H1 (cell line): Measurements from ENCODE around the gene NF1. TPM values are rescaled to one million over a fixed set of nuclear protein-coding genes. Genes with fewer than 3 reads are reported as not detected.

Experiments used
- CTCF ChIA-PET: fragments of 300-600 bp; sonication (Branson Sonifier 250); formaldehyde crosslinking; loops from one replicate; lab custom pipeline; 2021; ENCODE audit not compliant: partially characterized antibody; lab: Charles Lee
- POLR2A ChIA-PET: fragments of 300-600 bp; sonication (Branson Sonifier 250); formaldehyde crosslinking; loops from one replicate; lab custom pipeline; 2021; ENCODE audit warnings: inconsistent platforms; ENCODE audit not compliant: partially characterized antibody; lab: Charles Lee
- DNase-seq, 2 experiments: peaks; one replicate each; pipeline versions ENCODE4 v3.0.0 to v3.0.0-alpha.2; 2010 to 2022; ENCODE audit warnings: low spot score in 2 of 2, low read depth in 1 of 2, mixed read lengths in 1 of 2
- FAIRE-seq: peaks from 2 replicates; lab custom pipeline; 2011; peaks lifted over from hg19 to GRCh38; lab: Jason Lieb, UNC
- H2AFZ ChIP-seq: 2 replicates; pipeline ENCODE4 v1.8.1; 2012; ENCODE audit warnings: low read length, inconsistent platforms
- H2AK5ac ChIP-seq: 2 replicates; pipeline ENCODE4 v1.6.1; 2013; ENCODE audit warnings: low read depth, low read length
- H2BK120ac ChIP-seq: replicated peaks from 2 replicates; pipeline ENCODE3; 2013; ENCODE audit warnings: low read depth, low read length, inconsistent platforms
- H2BK12ac ChIP-seq: 2 replicates; pipeline ENCODE4 v1.6.1; 2013; ENCODE audit warnings: low read depth, low read length
- H2BK15ac ChIP-seq: 2 replicates; pipeline ENCODE4 v1.6.1; 2013; ENCODE audit warnings: low read length
- H2BK20ac ChIP-seq: 2 replicates; pipeline ENCODE4 v1.6.1; 2013; ENCODE audit warnings: low read length
- H2BK5ac ChIP-seq: 2 replicates; pipeline ENCODE4 v1.6.1; 2013; ENCODE audit warnings: low read depth, low read length
- H3K14ac ChIP-seq: 2 replicates; pipeline ENCODE4 v1.6.1; 2013; ENCODE audit warnings: inconsistent platforms; ENCODE audit not compliant: insufficient read length
- H3K18ac ChIP-seq: 2 replicates; pipeline ENCODE4 v1.6.1; 2013; ENCODE audit warnings: low read length; ENCODE audit errors: extremely low read depth
- H3K23ac ChIP-seq: 2 replicates; pipeline ENCODE4 v1.6.1; 2013; ENCODE audit warnings: inconsistent platforms; ENCODE audit not compliant: insufficient read length
- H3K23me2 ChIP-seq: 2 replicates; pipeline ENCODE4 v1.6.1; 2013; ENCODE audit warnings: low read depth, low read length
- H3K27ac ChIP-seq: 2 replicates; pipeline ENCODE4 v1.6.1; 2011; ENCODE audit warnings: low read depth, low read length, inconsistent platforms
- H3K27me3 ChIP-seq, 4 experiments: replicated peaks in 1 of 4; 1 replicate in 1 of 4; 2 replicates in 3 of 4; pipeline versions ENCODE4 v1.6.1 to v1.8.1; 2011 to 2013; ENCODE audit warnings: low read length in 3 of 4, mild to moderate bottlenecking in 3 of 4, inconsistent platforms in 2 of 4, mixed read lengths in 2 of 4, moderate library complexity in 1 of 4; ENCODE audit not compliant: control insufficient read depth in 3 of 4, insufficient read depth in 3 of 4; ENCODE audit errors: extremely low read depth in 1 of 4
- H3K36me3 ChIP-seq, 4 experiments: 2 replicates each; pipeline versions ENCODE4 v1.6.1 to v1.8.1; 2011 to 2013; ENCODE audit warnings: mild to moderate bottlenecking in 4 of 4, low read length in 3 of 4, moderate library complexity in 2 of 4, control low read depth in 1 of 4, inconsistent platforms in 1 of 4; ENCODE audit not compliant: insufficient read depth in 4 of 4, control insufficient read depth in 2 of 4
- H3K4ac ChIP-seq: replicated peaks from 2 replicates; pipeline ENCODE3; 2013; ENCODE audit warnings: low read length, low read depth, mixed read lengths, inconsistent platforms; ENCODE audit not compliant: insufficient read length
- H3K4me1 ChIP-seq, 4 experiments: replicated peaks in 1 of 4; 1 replicate in 1 of 4; 2 replicates in 3 of 4; pipeline versions ENCODE4 v1.6.1 to v1.8.1; 2011 to 2013; ENCODE audit warnings: low read length in 3 of 4, inconsistent platforms in 2 of 4, mixed read lengths in 1 of 4; ENCODE audit not compliant: insufficient read depth in 4 of 4, control insufficient read depth in 3 of 4
- H3K4me2 ChIP-seq, 2 experiments: 2 replicates each; pipeline versions ENCODE4 v1.6.1 to v1.8.1; 2011 to 2013; ENCODE audit warnings: low read depth in 2 of 2, low read length in 2 of 2, control low read depth in 1 of 2, inconsistent platforms in 1 of 2, mild to moderate bottlenecking in 1 of 2; ENCODE audit not compliant: insufficient read depth in 1 of 2
- H3K4me3 ChIP-seq, 4 experiments: fragments of 200-600, 300-600 bp in 1 of 4; sonication (generic), shearing (Covaris generic), sonication (Bioruptor Twin) in 1 of 4; 2 replicates each; pipeline versions ENCODE4 v1.5.1 to v1.8.1; 2011 to 2016; ENCODE audit warnings: low read length in 4 of 4, low read depth in 3 of 4, control low read depth in 2 of 4, inconsistent platforms in 2 of 4, mild to moderate bottlenecking in 2 of 4, mixed read lengths in 1 of 4, moderate library complexity in 1 of 4; ENCODE audit not compliant: insufficient read depth in 2 of 4; ENCODE audit errors: extremely low read depth in 1 of 4
- H3K56ac ChIP-seq: replicated peaks from 2 replicates; pipeline ENCODE3; 2013; ENCODE audit warnings: low read depth, mild to moderate bottlenecking, mixed read lengths, low read length, inconsistent platforms; ENCODE audit not compliant: insufficient read length
- H3K79me1 ChIP-seq: 2 replicates; pipeline ENCODE4 v1.6.1; 2013; ENCODE audit warnings: low read depth, low read length, control low read depth
- H3K79me2 ChIP-seq, 2 experiments: 2 replicates each; pipeline versions ENCODE4 v1.6.1 to v1.8.1; 2012 to 2013; ENCODE audit warnings: low read length in 2 of 2, mild to moderate bottlenecking in 2 of 2, inconsistent platforms in 1 of 2; ENCODE audit not compliant: insufficient read depth in 2 of 2, control insufficient read depth in 1 of 2
- H3K9ac ChIP-seq, 4 experiments: replicated peaks in 1 of 4; 1 replicate in 1 of 4; 2 replicates in 3 of 4; pipeline versions ENCODE4 v1.6.1 to v1.8.1; 2011 to 2013; ENCODE audit warnings: low read depth in 3 of 4, low read length in 3 of 4, control low read depth in 2 of 4, mild to moderate bottlenecking in 2 of 4, moderate library complexity in 2 of 4, inconsistent platforms in 1 of 4; ENCODE audit errors: extremely low read depth in 1 of 4
- H3K9me3 ChIP-seq, 2 experiments: 2 replicates each; pipeline versions ENCODE4 v1.6.1 to v1.8.1; 2012 to 2013; ENCODE audit warnings: mild to moderate bottlenecking in 2 of 2, moderate library complexity in 2 of 2, control low read depth in 1 of 2, inconsistent platforms in 1 of 2, low read depth in 1 of 2, low read length in 1 of 2, mixed read lengths in 1 of 2; ENCODE audit not compliant: insufficient read depth in 2 of 2
- H4K20me1 ChIP-seq, 2 experiments: replicated peaks in 1 of 2; 2 replicates each; pipeline versions ENCODE3 to v1.8.1; 2011 to 2013; ENCODE audit warnings: inconsistent platforms in 2 of 2, low read length in 2 of 2, mild to moderate bottlenecking in 1 of 2; ENCODE audit not compliant: insufficient read depth in 2 of 2, control insufficient read depth in 1 of 2
- H4K5ac ChIP-seq: 2 replicates; pipeline ENCODE4 v1.6.1; 2013; ENCODE audit warnings: low read length, low read depth, mixed read lengths, inconsistent platforms; ENCODE audit not compliant: insufficient read length
- H4K8ac ChIP-seq: 2 replicates; pipeline ENCODE4 v1.8.0; 2013; ENCODE audit warnings: mild to moderate bottlenecking, moderate library complexity, low read length, inconsistent platforms; ENCODE audit not compliant: insufficient read depth; ENCODE audit errors: extremely low read depth
- H4K91ac ChIP-seq: replicated peaks from 2 replicates; pipeline ENCODE3; 2013; ENCODE audit warnings: low read length, mixed read lengths, inconsistent platforms; ENCODE audit not compliant: insufficient read length
- CHD2 ChIP-seq: IDR thresholded peaks from 2 replicates; pipeline ENCODE4 v1.6.1; 2012; ENCODE audit warnings: low read length, improper control_type of control experiment
- NRF1 ChIP-seq: IDR thresholded peaks from 2 replicates; pipeline ENCODE4 v1.6.1; 2011; ENCODE audit warnings: mild to moderate bottlenecking, low read depth, low read length, improper control_type of control experiment
- POU5F1 ChIP-seq: IDR thresholded peaks from 2 replicates; pipeline ENCODE4 v1.6.1; 2011; ENCODE audit warnings: low read depth, mild to moderate bottlenecking, low read length, moderate library complexity
- WGBS, 2 experiments: shearing (Covaris generic) in 1 of 2; methylation state at CpG; one replicate each; pipeline versions ENCODE4 v1.1.6 to v1.1.7; 2013 to 2015; ENCODE audit warnings: low lambda C conversion rate in 2 of 2, mixed read lengths in 2 of 2, inconsistent platforms in 1 of 2, low coverage in 1 of 2, missing lambda C conversion rate in 1 of 2; ENCODE audit not compliant: insufficient replicate concordance in 2 of 2, insufficient coverage in 1 of 2, insufficient read length in 1 of 2; ENCODE audit errors: extremely low coverage in 1 of 2, missing lambda C conversion rate in 1 of 2; 5-methylcytosine and 5-hydroxymethylcytosine counted together
- polyA plus RNA-seq, 7 experiments: library from polyadenylated mRNA; depleted of rRNA in 3 of 7; stranded (reverse) in 5 of 7; unstranded in 2 of 7; fragments of >200 nt in 5 of 7; fragments of 200-250 nt in 2 of 7; gene quantifications; 1 replicate in 5 of 7; 2 replicates in 1 of 7; 4 replicates in 1 of 7; pipeline versions ENCODE4 v1.2.1 to v1.2.3, GENCODE V29; 2011 to 2013; ENCODE audit warnings: missing spikeins in 2 of 7, mixed read lengths in 2 of 7
- total RNA-seq: library from RNA; stranded (reverse); fragmentation: NEBNext Ultra II Directional; extraction: Animal tissue kit (Norgen Biotek cat#: 25700); gene quantifications from 2 replicates; pipeline ENCODE4 v1.2.1, GENCODE V29; 2021

NF1 gene
- total and polyA plus RNA-seq, 2 of the 8 experiments (the other 6 are each of a cell fraction or from before 2014, with no cell fraction given), result 19.3 to 29.6 TPM

DNA sequence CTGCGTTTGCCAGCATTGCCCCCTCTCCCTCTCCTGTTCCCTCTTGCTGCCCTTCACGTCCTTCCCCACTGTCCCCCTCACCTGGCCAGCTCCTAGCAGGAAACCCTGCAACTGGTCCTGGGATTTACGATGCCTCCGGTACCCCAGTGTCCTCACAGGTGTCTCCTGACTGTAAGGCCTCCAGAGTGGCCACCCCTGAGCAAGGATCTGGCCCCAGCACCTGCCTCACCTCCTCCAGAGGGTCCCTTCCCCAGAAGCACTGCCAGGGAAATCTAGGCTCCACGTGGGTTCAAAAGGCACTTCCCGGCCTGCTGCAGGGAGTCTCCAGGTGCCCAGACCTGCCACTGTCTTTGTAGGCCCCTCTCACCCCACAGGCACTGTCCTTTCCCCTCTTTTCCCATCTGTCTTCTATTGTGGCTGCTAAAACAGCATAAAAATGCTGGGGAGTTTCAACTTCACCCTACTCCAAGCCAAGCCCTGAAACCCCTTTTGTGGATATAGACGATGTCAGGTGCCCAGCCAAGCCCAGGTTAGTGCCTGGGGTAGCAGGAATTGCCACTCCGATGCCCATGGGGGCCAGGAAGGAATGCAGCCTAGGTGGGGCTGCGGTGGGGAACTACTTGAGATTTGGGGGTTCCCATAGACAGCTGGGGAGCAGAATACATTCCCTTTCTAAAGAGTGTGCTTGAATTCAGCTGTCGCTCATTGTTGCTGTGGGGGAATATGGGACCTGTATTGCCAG, 322.4 kb downstream of the NF1 start:
- Histone ChIP-seq H4K91ac (no peak overlapping the region), H3K79me2 (no peaks in the 10 kb centered on the region), H3K36me3 (no peaks in the 10 kb centered on the region), H2BK20ac (0 out of 2 replicates have a peak overlapping the region, but pooled peaks have one; percentile 15), H2BK5ac (peak overlapping the region; percentile 44; the same call in 1 of the 2 replicates), H3K4ac (no peak overlapping the region), H3K4me3 (no peak overlapping the region)
- CTCF ChIA-PET, result interaction anchor here (0.6 to 2.5 kb wide), 4 partner anchors 12 to 1145 kb away, joined by 3 to 8 read pairs (median 4); no protein-coding TSS in a partner anchor
- POLR2A ChIA-PET, result interaction anchor here (1.1 to 1.3 kb wide), 2 partner anchors 8 to 17 kb away, joined by 3 to 4 read pairs; no protein-coding TSS in a partner anchor
- TF ChIP-seq POU5F1 (no peak), CHD2 (no peak), NRF1 (no peak)
- TF ChIP-seq, all 59 proteins: peak for 0
- Histone ChIP-seq H3K56ac (no peak overlapping the region), H2AK5ac (no peak overlapping the region), H3K23me2 (no peaks in the 10 kb centered on the region), H3K23ac (no peak overlapping the region), H2BK120ac (no peak overlapping the region), H3K27ac (no peak overlapping the region), H2BK15ac (no peak overlapping the region), H3K27me3 (no peaks in the 10 kb centered on the region), H4K5ac (no peak overlapping the region), H3K9ac (no peak overlapping the region), H2BK12ac (0 out of 2 replicates have a peak overlapping the region, but pooled peaks have one; percentile 63), H3K9me3 (no peaks in the 10 kb centered on the region), H3K4me2 (no peak overlapping the region), H4K20me1 (peaks cover 0 to 2% of the 10 kb centered on the region in 2 experiments), H4K8ac (no peak overlapping the region; the same call in 1 of the 2 replicates), H3K79me1 (no peaks in the 10 kb centered on the region), H3K4me1 (peaks cover 0 to 30% (median 11%) of the 10 kb centered on the region in 4 experiments; a peak in 6 of 7 replicates), H3K14ac (no peak overlapping the region), H2AFZ (no peak overlapping the region), H3K18ac (no peak overlapping the region; the same call in 1 of the 2 replicates)
- no peak for DNase-seq
- 75% methylated on average over 9 of the region's 10 CpGs; no CpG with 5 or more reads in 1 of the 2 experiments for WGBS, 2 experiments
- no peak for FAIRE-seq
